Stomach (tissue), 9 donors: Measurements from ENCODE around the gene FOS. TPM values are rescaled to one million over a fixed set of nuclear protein-coding genes. Genes with fewer than 3 reads are reported as not detected.

ENCODE experiments used
- DNase-seq, 2 donors: peaks; one replicate each; pipeline versions ENCODE4 v3.0.0 to v3.0.0-alpha.2; 2013 to 2019
- H3K27ac ChIP-seq, 5 donors: fragments of 200-600 bp in 4 of 5; sonication (generic) in 4 of 5; one replicate each; pipeline ENCODE4 v1.5.1; 2013 to 2019; ENCODE audit warnings: mild to moderate bottlenecking in 1 of 5, moderate library complexity in 1 of 5
- H3K27me3 ChIP-seq, 3 donors: fragments of 200-600 bp; sonication (generic); one replicate each; pipeline ENCODE4 v1.5.1; 2017 to 2019; ENCODE audit warnings: mixed run types in 1 of 3
- H3K36me3 ChIP-seq, 4 donors: fragments of 200-600 bp; sonication (generic); 1 replicate in 3 of 4; 2 replicates in 1 of 4; pipeline ENCODE4 v1.5.1; 2016 to 2019
- H3K4me1 ChIP-seq, 4 donors: fragments of 200-600 bp; sonication (generic); one replicate each; pipeline ENCODE4 v1.5.1; 2016 to 2019
- H3K4me3 ChIP-seq, 4 donors: fragments of 200-600 bp; sonication (generic) in 3 of 4; one replicate each; pipeline ENCODE4 v1.5.1; 2016 to 2019; ENCODE audit warnings: mild to moderate bottlenecking in 1 of 4
- H3K9me3 ChIP-seq, 4 donors: fragments of 200-600 bp; sonication (generic); one replicate each; pipeline ENCODE4 v1.5.1; 2016 to 2019
- CTCF ChIP-seq, 7 experiments: fragments of 450-650 bp in 4 of 7; fragments of 200-600 bp in 3 of 7; sonication (generic) in 3 of 7; IDR thresholded peaks; one replicate each; pipeline ENCODE4 v1.5.1; 2016 to 2019; ENCODE audit warnings: antibody characterized with exemption in 7 of 7, control low read depth in 2 of 7, mild to moderate bottlenecking in 1 of 7
- EP300 ChIP-seq: sonication (generic); formaldehyde crosslinking; IDR thresholded peaks from one replicate; pipeline ENCODE4 v1.6.1; 2017; ENCODE audit warnings: antibody characterized with exemption
- POLR2A ChIP-seq, 4 donors: fragments of 450-650 bp; IDR thresholded peaks; one replicate each; pipeline ENCODE4 v1.6.1; 2016; ENCODE audit warnings: antibody characterized with exemption in 4 of 4, control low read depth in 2 of 4, mild to moderate bottlenecking in 1 of 4, moderate library complexity in 1 of 4
- POLR2AphosphoS5 ChIP-seq, 3 donors: sonication (generic); formaldehyde crosslinking; IDR thresholded peaks; one replicate each; pipeline ENCODE4 v1.6.1; 2016; ENCODE audit warnings: antibody characterized with exemption in 3 of 3
- WGBS, 5 donors: extraction: QIAGEN DNeasy Blood & Tissue Kit in 3 of 5; methylation state at CpG; one replicate each; pipeline versions ENCODE4 v1.1.5 to v1.1.7; 2013 to 2018; 5-methylcytosine and 5-hydroxymethylcytosine counted together
- intact Hi-C: fragments of 100-400 bp; cut with DNase I; formaldehyde crosslinking; loops from one replicate; pipeline ENCODE4 v1.15.1; 2023; ENCODE audit warnings: low total_unique reads
- polyA plus RNA-seq, 3 donors: library from polyadenylated mRNA; stranded (reverse); fragments of 200-250 nt; gene quantifications; one replicate each; pipeline ENCODE4 v1.2.3, GENCODE V29; 2013
- total RNA-seq, 5 donors: library from RNA; depleted of rRNA; stranded (reverse); fragments of >200 nt; gene quantifications; one replicate each; pipeline versions ENCODE4 v1.1.0 to v1.2.3, GENCODE V29; 2014 to 2016
- donor health status: healthy with polysubstance abuse.
- donor health status: Bipolar disorder and iron deficiency.
- donor health status: healthy.

The FOS gene
- total and polyA plus RNA-seq, 8 donors: 62.2 to 1,274 (median 213) TPM

GRCh38 chr14:75318353-75318752 is 39.7 kb downstream of the FOS start:
- H3K36me3 ChIP-seq: no peaks in the 10 kb centered on the region
- no peak for DNase-seq
- no peak for TF ChIP-seq CTCF (IDR thresholded peaks at IDR 0.05)
- TF ChIP-seq EP300: no peak
- no peak for TF ChIP-seq POLR2AphosphoS5 (IDR thresholded peaks at IDR 0.05)
- TF ChIP-seq POLR2A (IDR thresholded peaks at IDR 0.05): no peak
- H3K4me3 ChIP-seq: no peak overlapping the region
- no peaks in the 10 kb centered on the region for H3K9me3 ChIP-seq
- no peak overlapping the region for H3K27ac ChIP-seq
- peaks cover 0 to 20% (median 15%) of the 10 kb centered on the region in 4 donors for H3K4me1 ChIP-seq
- H3K27me3 ChIP-seq: no peaks in the 10 kb centered on the region
- intact Hi-C loops: no loop called here

GRCh38 chr14:75319021-75319420 is 40.4 kb downstream of the FOS start:
- Histone ChIP-seq H3K27ac (no peak overlapping the region), H3K27me3 (no peaks in the 10 kb centered on the region), H3K4me1 (peaks cover 0 to 18% (median 15%) of the 10 kb centered on the region in 4 donors), H3K9me3 (no peaks in the 10 kb centered on the region), H3K36me3 (no peaks in the 10 kb centered on the region), H3K4me3 (no peak overlapping the region)
- TF ChIP-seq CTCF (IDR thresholded peaks at IDR 0.05) (no peak), EP300 (no peak), POLR2AphosphoS5 (IDR thresholded peaks at IDR 0.05) (no peak), POLR2A (IDR thresholded peaks at IDR 0.05) (no peak)
- WGBS, 5 donors: 86 to 98% (median 92%) methylated on average over 2 of the region's 2 CpGs
- intact Hi-C loops: no loop called here
- DNase-seq: no peak

- peaks cover 0 to 3% (median 0%) of the 10 kb centered on the region in 3 donors for H3K27me3 ChIP-seq
- WGBS, 5 donors: 50 to 72% (median 56%) methylated on average over 5 to 7 of the region's 7 CpGs
- TF ChIP-seq EP300 (no peak), CTCF (IDR thresholded peaks at IDR 0.05) (no peak), POLR2A (IDR thresholded peaks at IDR 0.05) (no peak), POLR2AphosphoS5 (IDR thresholded peaks at IDR 0.05) (no peak)
- no peaks in the 10 kb centered on the region for H3K9me3 ChIP-seq
- H3K36me3 ChIP-seq: no peaks in the 10 kb centered on the region
- intact Hi-C loops: no loop called here
- no peak overlapping the region for H3K4me3 ChIP-seq
- peaks cover 0 to 8% (median 6%) of the 10 kb centered on the region in 4 donors for H3K4me1 ChIP-seq
- H3K27ac ChIP-seq: no peak overlapping the region
- no peak for DNase-seq
These were observed 41.6 kb downstream of the FOS start for GRCh38 chr14:75320196-75320595.

GRCh38 chr14:75322746-75323145 is 44.1 kb downstream of the FOS start:
- intact Hi-C loops: no loop called here
- H3K27ac ChIP-seq: no peak overlapping the region
- H3K27me3 ChIP-seq: peaks cover 0 to 3% (median 0%) of the 10 kb centered on the region in 3 donors
- no peaks in the 10 kb centered on the region for H3K9me3 ChIP-seq
- 72 to 95% (median 85%) methylated on average over 1 of the region's 1 CpG for WGBS, 5 donors
- H3K36me3 ChIP-seq: no peaks in the 10 kb centered on the region
- H3K4me3 ChIP-seq: no peak overlapping the region
- no peak for TF ChIP-seq POLR2A (IDR thresholded peaks at IDR 0.05)
- no peak for TF ChIP-seq CTCF (IDR thresholded peaks at IDR 0.05)
- no peak for TF ChIP-seq POLR2AphosphoS5 (IDR thresholded peaks at IDR 0.05)
- no peaks in the 10 kb centered on the region for H3K4me1 ChIP-seq
- no peak for DNase-seq
